Left ventricle myocardium superior (tissue), 1 donor: ENCODE measurements around the gene IRX6. TPM values are rescaled to one million over a fixed set of nuclear protein-coding genes. Genes with fewer than 3 reads are reported as not detected.

Source experiments
- total RNA-seq: library from RNA; stranded (reverse); fragmentation: NEBNext Ultra II Directional; extraction: Animal tissue kit (Norgen Biotek cat#: 25700); gene quantifications from one replicate; pipeline ENCODE4 v1.2.1, GENCODE V29; 2021
- donor health status: DM: no; HTN: yes; CAD: no; lungs with severe emphysema.

IRX6 gene
- total RNA-seq, 1 donor from 2014 or later = not detected

Other genes starting within 250 kb of the IRX6 start
- gene MMP2, start 155.0 kb downstream of the IRX6 start, total RNA-seq = 88.7 TPM
- gene LPCAT2, start 184.9 kb downstream of the IRX6 start, total RNA-seq = 8.3 TPM
- not detected for gene CAPNS2, start 242.5 kb downstream of the IRX6 start, total RNA-seq